Right kidney (tissue), 1 donor: ENCODE data around the gene ACTBL2.

Experiments used
- DNase-seq: peaks from one replicate; pipeline ENCODE4 v3.0.0-alpha.2; 2016

ACTBL2 gene

GRCh38 chr5:57448751-57449150 lies 33.9 kb downstream of the ACTBL2 start:
- DNase-seq = no peak

- no peak for DNase-seq
Observed at GRCh38 chr5:57448287-57448686, 34.3 kb downstream of the ACTBL2 start.

DNA sequence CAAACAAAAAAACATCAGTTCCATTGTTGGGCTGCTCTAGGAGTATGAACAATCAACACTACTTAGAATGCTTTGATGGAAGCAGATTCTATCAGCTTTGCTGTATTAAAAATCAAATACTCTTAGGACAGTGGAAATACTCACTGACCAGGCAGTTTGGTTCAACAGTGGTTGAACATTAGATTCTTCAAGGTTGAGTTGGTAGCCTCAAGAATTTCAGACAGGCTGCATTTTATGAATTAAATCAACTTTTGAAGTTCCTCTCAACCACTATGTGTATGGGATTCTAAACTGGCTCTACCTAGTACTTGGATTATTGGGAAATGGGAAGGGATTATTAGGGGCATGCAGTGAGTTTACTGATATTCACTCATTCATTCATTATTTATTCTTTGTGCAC lies 35.0 kb downstream of the ACTBL2 start:
- no peak for DNase-seq

- DNase-seq = no peak
Observed at GRCh38 chr5:57446966-57447365, 35.6 kb downstream of the ACTBL2 start.

DNA sequence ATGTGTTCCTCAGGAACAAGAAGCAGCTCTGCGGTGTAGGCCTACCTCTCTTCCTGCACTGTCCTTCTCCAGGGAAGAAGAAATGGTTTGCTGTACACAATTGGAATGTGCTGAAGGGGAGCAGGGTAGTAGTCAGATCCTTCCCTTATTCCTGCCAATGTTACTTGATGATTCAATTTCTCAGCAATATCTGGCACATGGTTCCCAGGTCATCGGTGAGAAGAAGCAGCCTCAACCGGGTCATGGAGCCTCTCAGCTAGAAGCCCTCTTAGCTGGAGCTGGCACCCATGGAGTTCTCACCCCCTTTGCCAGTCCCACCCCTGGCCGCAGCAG lies 36.9 kb downstream of the ACTBL2 start:
- no peak for DNase-seq

GRCh38 chr5:57445006-57445704 lies 37.5 kb downstream of the ACTBL2 start:
- no peak for DNase-seq

DNA sequence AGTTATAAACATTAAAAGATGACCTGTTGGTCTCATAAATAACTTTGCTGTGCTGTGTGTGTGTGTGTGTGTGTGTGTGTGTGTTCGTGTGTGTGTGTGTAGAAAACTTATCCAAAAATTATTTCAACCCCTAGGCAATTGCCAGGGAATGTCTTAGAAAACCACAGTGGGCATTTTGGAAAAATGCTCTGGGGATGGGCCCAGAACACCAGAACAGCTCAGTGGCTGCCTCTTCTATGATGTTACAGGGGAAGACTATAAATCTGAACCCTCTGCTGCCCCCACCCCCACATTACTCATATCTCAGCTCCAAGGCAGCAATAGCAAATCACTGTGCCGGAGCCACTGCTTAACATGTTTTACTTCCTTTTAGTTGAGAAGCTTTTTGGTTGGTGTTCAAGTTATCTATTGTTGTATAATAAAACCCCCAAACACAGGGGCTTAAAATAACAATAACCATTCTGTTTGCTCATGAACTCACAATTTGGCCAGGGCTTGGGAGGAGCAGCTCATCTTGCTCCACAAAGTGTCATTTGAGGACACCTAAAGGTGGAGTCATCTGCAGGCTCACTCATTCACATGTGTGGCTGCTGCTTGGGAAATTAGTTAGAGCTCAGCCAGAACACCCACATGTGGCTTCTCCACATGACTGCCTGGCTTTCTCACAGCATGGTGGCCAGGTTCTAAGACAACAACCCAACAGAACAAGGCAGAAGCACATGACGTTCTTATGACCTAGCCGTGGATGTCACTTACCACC lies 40.4 kb downstream of the ACTBL2 start:
- no peak for DNase-seq

DNA sequence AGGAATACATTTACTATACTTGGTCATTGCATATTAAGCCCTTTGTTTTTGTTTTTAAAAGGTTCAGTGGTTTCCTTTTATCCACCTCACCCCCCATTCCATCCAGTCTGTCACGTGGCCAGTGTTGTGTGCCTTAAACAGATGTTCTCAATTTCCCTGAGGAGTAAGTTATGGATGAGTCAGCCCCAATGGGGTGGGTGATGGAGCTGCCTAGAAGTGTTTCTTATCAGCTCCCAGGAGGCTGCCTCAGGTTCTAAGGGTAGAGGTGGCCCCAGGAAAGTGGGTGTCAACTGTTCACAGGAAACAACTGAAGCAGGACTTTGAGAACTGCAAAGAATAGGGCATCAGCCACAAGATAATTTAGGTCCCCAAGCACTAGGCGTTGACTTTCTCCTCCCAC lies 41.1 kb downstream of the ACTBL2 start:
- DNase-seq = no peak

DNA sequence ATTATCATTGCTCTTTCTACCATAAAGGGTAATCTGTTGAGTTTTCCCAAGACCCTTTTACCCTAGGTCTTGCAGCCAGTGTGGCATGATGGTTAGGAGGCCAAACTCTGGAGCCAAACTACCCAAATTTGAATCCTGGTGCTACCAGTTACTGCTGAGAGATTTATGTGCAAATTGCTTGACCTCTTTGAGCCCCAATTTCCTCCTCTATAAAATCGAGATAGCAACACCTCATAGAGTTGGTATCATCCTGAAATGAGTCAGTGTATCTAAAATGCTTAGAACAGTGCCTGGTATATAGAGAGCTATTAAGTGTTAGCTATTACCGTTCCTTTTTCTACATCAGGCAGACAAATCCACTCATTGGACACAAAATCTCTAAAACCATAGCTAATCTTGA lies 43.0 kb downstream of the ACTBL2 start:
- DNase-seq = no peak

DNA sequence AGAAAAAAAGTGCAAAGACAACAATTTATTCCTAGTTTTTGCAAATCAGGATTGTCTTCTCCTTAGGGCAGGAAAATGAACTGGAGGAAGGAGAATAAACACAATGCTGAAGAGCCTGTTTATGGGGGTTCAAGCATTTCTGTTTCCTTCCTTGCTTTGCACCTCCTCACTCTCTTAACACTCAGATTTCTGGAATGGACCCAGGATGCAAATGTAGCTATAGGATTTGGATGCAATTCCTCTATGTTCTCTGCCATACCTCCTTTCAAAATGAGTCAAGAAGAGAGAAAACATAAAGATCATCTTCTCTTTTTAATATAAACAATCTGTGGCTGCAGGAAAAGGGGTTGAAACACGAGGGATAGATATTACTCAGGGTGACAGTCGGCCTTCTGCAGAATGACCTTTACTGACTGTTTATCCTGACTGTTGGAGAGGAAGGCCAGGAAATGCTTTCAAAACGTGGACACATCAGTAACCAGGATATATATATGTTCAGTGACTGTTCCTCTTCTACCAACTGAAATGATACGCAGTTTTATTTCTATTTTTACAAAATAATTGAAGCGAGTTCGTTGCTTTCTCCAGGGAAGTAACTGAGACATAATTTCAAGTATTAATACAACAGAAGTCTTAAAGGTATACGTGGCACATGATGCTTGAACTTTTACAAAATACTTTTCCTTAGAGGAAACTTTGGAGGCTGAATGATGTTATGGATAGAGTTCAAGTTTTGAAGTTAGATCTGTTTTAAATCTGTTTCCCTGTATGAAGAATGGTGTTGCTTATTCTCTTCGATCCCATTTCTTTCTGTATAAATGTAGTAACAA lies 44.4 kb downstream of the ACTBL2 start:
- no peak for DNase-seq

DNA sequence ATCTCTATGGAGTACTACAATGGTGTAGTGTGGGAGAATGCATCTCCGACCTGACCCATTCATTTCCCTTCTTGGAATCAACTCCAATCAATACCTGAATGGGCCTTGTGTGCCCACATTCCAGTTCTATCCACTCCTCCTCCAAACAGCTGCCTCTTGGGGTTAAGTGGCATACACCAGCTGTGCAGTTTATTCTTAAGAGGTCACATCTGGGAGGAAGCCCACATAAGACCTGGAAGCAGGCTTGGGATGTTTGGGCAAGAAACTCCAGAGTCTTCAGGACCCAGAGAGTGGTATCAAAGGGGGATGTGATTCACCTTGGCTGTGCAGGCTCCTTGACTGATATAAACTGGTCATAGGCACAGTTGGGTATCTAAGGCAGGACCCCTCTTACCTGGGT lies 46.0 kb downstream of the ACTBL2 start:
- no peak for DNase-seq

GRCh38 chr5:57435701-57436134 lies 46.9 kb downstream of the ACTBL2 start:
- no peak for DNase-seq

- no peak for DNase-seq
Observed at GRCh38 chr5:57434683-57435082, 47.9 kb downstream of the ACTBL2 start.

- DNase-seq = no peak
Observed at GRCh38 chr5:57434227-57434640, 48.4 kb downstream of the ACTBL2 start.

GRCh38 chr5:57432876-57433275 lies 49.7 kb downstream of the ACTBL2 start:
- DNase-seq = no peak

- DNase-seq = no peak
Observed at GRCh38 chr5:57431759-57432158, 50.9 kb downstream of the ACTBL2 start.
